Stimulated activated CD4-positive, alpha-beta T cell treated with anti-CD3 and anti-CD28 coated beads, Interleukin-15, amount 100 ng/mL, for 1 hour (primary cell): Measurements from ENCODE around the gene MEX3A.
"Not testable (repeated sequence)": the region's sequence is repeated elsewhere in the genome, so short reads cannot be mapped to it uniquely, and the experiment has no call there.

Source experiments
- DNase-seq, 2 donors: peaks; one replicate each; pipeline ENCODE4 v3.0.0-alpha.2; 2020; ENCODE audit warnings: low read depth in 1 of 2, low spot score in 1 of 2

MEX3A gene

DNA sequence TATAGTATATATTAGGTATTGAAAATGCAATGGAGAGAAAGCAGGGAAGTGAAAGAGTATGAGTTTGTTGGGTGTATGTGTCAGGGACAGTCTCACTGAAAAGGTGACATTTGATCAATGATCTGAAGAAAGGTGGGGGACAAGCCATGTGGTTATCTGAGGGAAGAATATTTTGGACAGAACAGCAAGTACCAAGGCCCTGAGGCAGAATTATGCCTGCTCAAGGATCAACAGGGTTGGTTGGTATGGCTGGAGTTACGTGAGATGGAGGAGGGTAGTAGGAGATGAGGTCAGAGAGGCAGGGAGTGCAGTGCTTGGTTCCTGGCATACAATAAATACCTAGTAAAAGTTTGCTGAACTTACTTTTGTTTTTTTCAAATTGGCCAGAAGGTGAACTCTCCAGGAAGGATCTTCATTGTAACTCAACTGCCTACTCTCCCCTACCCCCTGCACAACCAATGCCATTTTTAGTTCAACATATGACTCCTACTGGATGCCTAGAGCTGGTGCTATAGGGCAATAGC is 25.9 kb downstream of the MEX3A start:
- no peak for DNase-seq

GRCh38 chr1:156055281-156056048 is 26.8 kb downstream of the MEX3A start:
- no peak for DNase-seq

- DNase-seq = peak; percentile 92 to 95
Measured at GRCh38 chr1:156054500-156055280, 27.6 kb downstream of the MEX3A start, which contains the start of gene LAMTOR2. Gene LAMTOR2 (plus strand): TSS chr1:156054782. CDS start chr1:156054890, 108 bp downstream.

- DNase-seq = peak; percentile 74
Measured at GRCh38 chr1:156053768-156054499, 28.3 kb downstream of the MEX3A start, which contains the start of gene UBQLN4. Gene UBQLN4 (minus strand): TSS chr1:156053798. CDS start chr1:156053701, 97 bp downstream.

GRCh38 chr1:156052862-156053767 is 29.1 kb downstream of the MEX3A start:
- peak; percentile 39 to 60 for DNase-seq

- DNase-seq = no peak
Measured at GRCh38 chr1:156051011-156051725, 31.1 kb downstream of the MEX3A start.

- no peak for DNase-seq
Measured at GRCh38 chr1:156050376-156050775, 31.9 kb downstream of the MEX3A start.

- no peak for DNase-seq
Measured at GRCh38 chr1:156048663-156049258, 33.5 kb downstream of the MEX3A start.

DNA sequence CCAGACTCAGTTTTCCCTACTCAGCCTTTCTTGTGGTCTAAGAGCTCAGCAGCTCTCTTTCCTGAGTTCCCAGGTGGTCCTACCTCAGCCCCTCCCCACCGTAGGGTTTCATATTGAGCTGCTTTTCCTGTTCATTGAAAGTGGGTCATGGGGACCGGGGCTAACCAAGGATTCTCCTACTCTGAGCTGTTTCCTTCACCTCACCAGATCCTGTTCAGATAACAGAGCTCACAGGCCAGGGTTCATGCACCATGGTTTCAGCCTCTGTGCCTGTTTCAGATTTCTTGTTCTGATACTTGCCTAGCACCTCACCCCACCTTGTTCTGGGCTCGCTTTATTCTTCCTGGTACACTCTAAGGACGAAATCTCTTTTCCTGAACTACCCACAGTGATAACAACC is 37.2 kb downstream of the MEX3A start:
- no peak for DNase-seq

GRCh38 chr1:156042828-156043227 is 39.4 kb downstream of the MEX3A start:
- no peak for DNase-seq

DNA sequence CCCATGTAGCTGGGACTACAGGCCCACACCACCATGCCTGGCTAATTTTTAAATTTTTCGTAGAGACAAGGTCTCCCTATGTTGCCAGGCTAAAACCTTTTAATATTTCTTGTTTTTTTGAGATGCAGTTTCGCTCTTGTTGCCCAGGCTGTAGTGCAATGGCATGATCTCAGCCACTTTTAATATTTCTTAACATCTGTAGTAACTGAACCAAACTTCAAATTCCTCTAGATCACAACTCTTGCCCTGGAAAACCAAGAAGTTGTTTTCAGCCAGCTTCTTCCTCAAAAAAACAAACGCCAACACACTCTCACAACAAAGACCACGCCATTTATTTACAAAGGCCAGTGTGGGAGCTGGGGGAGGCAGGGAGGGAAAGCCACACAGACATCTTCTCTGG is 47.3 kb downstream of the MEX3A start:
- not testable (repeated sequence) for DNase-seq

GRCh38 chr1:156033011-156033410 is 49.3 kb downstream of the MEX3A start:
- DNase-seq = no peak

DNA sequence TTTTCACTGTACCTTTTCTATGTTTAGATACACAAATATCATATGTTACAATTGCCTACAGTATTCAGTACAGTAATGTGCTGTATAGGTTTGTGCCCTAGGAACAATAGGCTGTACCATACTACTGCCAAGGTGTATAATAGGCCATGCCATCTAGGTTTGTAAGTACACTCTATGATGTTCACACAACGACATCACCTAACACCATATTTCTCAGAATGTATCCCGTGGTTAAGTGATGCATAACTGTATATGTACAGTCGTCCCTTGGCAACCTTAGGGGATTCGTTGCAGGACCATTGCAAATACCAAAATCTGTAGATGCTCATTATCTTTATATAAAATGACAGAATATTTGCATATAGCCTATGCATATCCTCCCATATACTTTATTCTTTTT is 55.7 kb downstream of the MEX3A start:
- DNase-seq = no peak

DNA sequence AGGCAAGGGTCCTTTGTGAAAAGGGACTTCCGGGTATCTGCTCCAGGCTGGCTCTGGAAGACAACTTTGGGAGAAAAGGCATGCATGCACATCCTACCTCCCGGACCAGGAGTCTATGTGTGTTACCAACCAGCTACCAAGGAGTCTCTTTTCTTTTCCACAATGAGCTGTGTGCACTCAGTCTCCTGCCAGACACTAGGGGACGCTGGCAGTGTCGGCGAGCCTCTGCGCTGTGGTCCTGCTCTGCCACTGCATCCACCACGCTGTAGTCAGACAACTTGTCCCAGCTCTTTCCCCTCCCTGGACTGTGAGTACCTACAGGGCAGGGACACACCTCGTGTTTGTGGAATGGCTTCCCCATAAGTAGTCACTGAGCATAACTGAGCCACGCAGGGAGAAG is 56.4 kb downstream of the MEX3A start:
- DNase-seq = no peak

DNA sequence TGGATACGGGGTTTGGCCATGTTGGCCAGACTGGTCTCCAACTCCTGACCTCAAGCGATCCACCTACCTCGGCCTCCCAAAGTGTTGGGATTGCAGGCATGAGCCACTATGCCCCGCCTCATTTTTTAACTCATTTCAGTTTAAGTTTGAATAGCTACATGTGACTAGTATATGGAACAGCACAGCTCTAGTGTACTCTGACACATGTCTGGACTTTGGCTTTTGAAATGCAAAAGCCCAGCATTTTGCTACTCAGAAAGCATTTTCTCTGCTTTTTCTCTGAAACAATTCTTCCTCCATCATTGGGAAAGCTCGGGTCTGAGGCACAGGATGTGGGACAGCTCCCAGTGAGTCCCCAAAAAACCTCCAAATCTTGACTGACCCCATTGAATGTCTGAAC is 57.5 kb downstream of the MEX3A start:
- no peak for DNase-seq
